Upper lobe of left lung (tissue), 6 donors: ENCODE results near the gene KRT10. TPM values are rescaled to one million over a fixed set of nuclear protein-coding genes. Genes with fewer than 3 reads are reported as not detected.

Source experiments
- ATAC-seq, 2 donors: fragments of 200-7000 bp; cut with Tn5 transposase; one replicate each; pipeline ENCODE4 v1.9.1; 2022; ENCODE audit warnings: mild to moderate bottlenecking in 2 of 2, moderate library complexity in 2 of 2; ENCODE audit not compliant: low FRiP score in 2 of 2
- DNase-seq, 2 donors: peaks; one replicate each; pipeline ENCODE4 v3.0.0-alpha.2; 2019 to 2020
- H3K27ac ChIP-seq, 4 donors: fragments of 200-600 bp; sonication (generic); one replicate each; pipeline ENCODE4 v1.5.1; 2016 to 2019
- H3K27me3 ChIP-seq, 4 donors: fragments of 200-600 bp; sonication (generic); one replicate each; pipeline ENCODE4 v1.5.1; 2017 to 2019
- H3K36me3 ChIP-seq, 4 donors: fragments of 200-600 bp; sonication (generic); one replicate each; pipeline ENCODE4 v1.5.1; 2016 to 2019
- H3K4me1 ChIP-seq, 4 donors: fragments of 200-600 bp; sonication (generic); one replicate each; pipeline ENCODE4 v1.5.1; 2018 to 2019
- H3K4me3 ChIP-seq, 4 donors: fragments of 200-600 bp; sonication (generic); one replicate each; pipeline ENCODE4 v1.5.1; 2017 to 2019; ENCODE audit warnings: mild to moderate bottlenecking in 2 of 4, moderate library complexity in 1 of 4
- H3K9me3 ChIP-seq, 4 donors: fragments of 200-600 bp; sonication (generic); one replicate each; pipeline ENCODE4 v1.5.1; 2018 to 2019
- CTCF ChIP-seq, 6 experiments: fragments of 450-650 bp in 4 of 6; fragments of 200-600 bp in 2 of 6; sonication (generic) in 2 of 6; IDR thresholded peaks; one replicate each; pipeline ENCODE4 v1.5.1; 2016 to 2019; ENCODE audit warnings: antibody characterized with exemption in 6 of 6
- EP300 ChIP-seq, 4 donors: sonication (generic); formaldehyde crosslinking; IDR thresholded peaks; one replicate each; pipeline ENCODE4 v1.5.1; 2017; ENCODE audit warnings: antibody characterized with exemption in 4 of 4, control low read depth in 2 of 4
- POLR2A ChIP-seq, 4 donors: fragments of 450-650 bp; IDR thresholded peaks; one replicate each; pipeline ENCODE4 v1.5.1; 2016 to 2017; ENCODE audit warnings: antibody characterized with exemption in 4 of 4, mild to moderate bottlenecking in 2 of 4
- POLR2AphosphoS5 ChIP-seq, 2 donors: sonication (generic); formaldehyde crosslinking; IDR thresholded peaks; one replicate each; pipeline ENCODE4 v1.5.1; 2017; ENCODE audit warnings: antibody characterized with exemption in 2 of 2
- WGBS, 2 donors: methylation state at CpG; one replicate each; pipeline ENCODE4 v1.1.5; 2017 to 2018; 5-methylcytosine and 5-hydroxymethylcytosine counted together
- total RNA-seq, 6 donors: library from RNA; depleted of rRNA in 4 of 6; stranded (reverse); fragments of >200 nt in 4 of 6; gene quantifications; one replicate each; pipeline versions ENCODE4 v1.1.0 to v1.2.1, GENCODE V29; 2016 to 2021
- donor health status: DM: no; HTN: no; CAD: no; lungs with moderate emphysema.
- donor health status: DM: no; HTN: yes; CAD: no; lungs with severe emphysema.

KRT10 gene
- total RNA-seq, 6 donors from 2014 or later: 4.2 to 35.0 (median 13.5) TPM

- WGBS, 2 donors: 81 to 85% methylated on average over 27 of the region's 27 CpGs
- Histone ChIP-seq H3K27me3 (no peaks in the 10 kb centered on the region), H3K9me3 (no peaks in the 10 kb centered on the region), H3K4me3 (no peak overlapping the region), H3K27ac (no peak overlapping the region), H3K4me1 (peaks cover 0 to 3% (median 0%) of the 10 kb centered on the region in 4 donors), H3K36me3 (no peaks in the 10 kb centered on the region)
- TF ChIP-seq CTCF (IDR thresholded peaks at IDR 0.05): no peak
- no peak for TF ChIP-seq POLR2AphosphoS5 (IDR thresholded peaks at IDR 0.05)
- no peak for TF ChIP-seq EP300 (IDR thresholded peaks at IDR 0.05)
- TF ChIP-seq POLR2A (IDR thresholded peaks at IDR 0.05): no peak
- DNase-seq (peak in 1 of 2 donors; percentile 62), ATAC-seq (no peak)
Observed at GRCh38 chr17:40796846-40797245, 25.6 kb downstream of the KRT10 start.

DNA sequence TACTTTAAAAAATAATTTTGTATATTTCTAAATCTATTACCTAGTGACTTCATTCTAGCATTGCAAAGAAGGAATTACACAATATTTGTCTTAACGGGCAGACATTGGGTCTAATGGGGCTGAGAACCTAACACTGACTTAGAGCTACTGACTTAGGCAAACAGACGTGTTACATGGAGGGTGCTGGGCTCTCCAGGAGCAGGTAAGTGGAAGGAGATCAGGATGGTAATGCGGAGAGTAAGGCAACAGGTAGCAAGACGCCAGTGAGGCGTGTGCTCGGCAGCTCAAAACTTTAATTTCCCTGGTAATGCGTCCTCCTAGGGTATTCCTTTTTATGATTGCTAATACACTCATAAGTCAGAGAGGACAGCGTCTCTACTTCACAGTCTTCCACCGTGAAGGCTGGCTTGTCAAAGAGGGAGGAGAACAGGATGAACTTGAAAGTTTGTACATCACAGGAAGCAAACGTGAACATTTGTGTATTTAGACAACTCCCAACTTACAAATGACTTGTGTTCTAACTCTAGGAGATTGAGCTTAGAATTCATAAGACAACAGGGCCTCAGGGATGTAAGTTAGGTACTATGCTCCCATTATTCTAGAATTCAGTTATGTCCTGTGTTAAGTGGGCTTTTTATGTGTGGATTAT lies 27.3 kb downstream of the KRT10 start:
- no peak overlapping the region for H3K27ac ChIP-seq
- H3K9me3 ChIP-seq: no peaks in the 10 kb centered on the region
- no peaks in the 10 kb centered on the region for H3K27me3 ChIP-seq
- ATAC-seq (no peak), DNase-seq (peak in 1 of 2 donors; percentile 45)
- TF ChIP-seq POLR2A (IDR thresholded peaks at IDR 0.05) (no peak), EP300 (IDR thresholded peaks at IDR 0.05) (no peak), CTCF (IDR thresholded peaks at IDR 0.05) (no peak), POLR2AphosphoS5 (IDR thresholded peaks at IDR 0.05) (no peak)
- no peaks in the 10 kb centered on the region for H3K36me3 ChIP-seq
- 47 to 55% methylated on average over 10 of the region's 10 CpGs for WGBS, 2 donors
- no peak overlapping the region for H3K4me3 ChIP-seq
- H3K4me1 ChIP-seq: peaks cover 0 to 6% (median 0%) of the 10 kb centered on the region in 4 donors

DNA sequence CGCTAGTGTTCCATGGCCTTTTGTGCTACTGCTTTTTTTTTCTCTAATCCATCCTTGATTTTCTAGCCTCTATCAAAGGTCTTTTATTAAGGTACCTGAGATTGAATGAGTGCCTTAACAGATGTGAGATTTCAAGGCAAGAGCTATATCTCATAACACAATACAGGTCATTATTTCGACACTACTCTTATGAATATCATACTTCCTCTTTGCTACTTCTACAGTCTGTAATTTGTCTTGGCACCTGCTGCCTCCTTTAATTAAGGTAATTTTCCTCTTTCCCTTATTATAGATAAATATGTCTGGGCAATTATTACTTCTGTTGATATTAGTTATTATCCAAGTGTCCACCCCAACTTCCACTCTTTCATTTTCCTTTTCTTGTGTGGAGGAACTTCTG lies 27.9 kb downstream of the KRT10 start:
- Histone ChIP-seq H3K4me1 (peaks cover 0 to 6% (median 0%) of the 10 kb centered on the region in 4 donors), H3K27ac (no peak overlapping the region), H3K36me3 (no peaks in the 10 kb centered on the region), H3K4me3 (no peak overlapping the region), H3K9me3 (no peaks in the 10 kb centered on the region), H3K27me3 (no peaks in the 10 kb centered on the region)
- no peak for DNase-seq
- TF ChIP-seq EP300 (IDR thresholded peaks at IDR 0.05) (no peak), POLR2A (IDR thresholded peaks at IDR 0.05) (no peak), CTCF (IDR thresholded peaks at IDR 0.05) (no peak), POLR2AphosphoS5 (IDR thresholded peaks at IDR 0.05) (no peak)
- no peak for ATAC-seq
- WGBS, 2 donors: 74 to 78% methylated on average over 2 of the region's 2 CpGs

- 56 to 62% methylated on average over 10 of the region's 10 CpGs for WGBS, 2 donors
- H3K27ac ChIP-seq: no peak overlapping the region
- no peaks in the 10 kb centered on the region for H3K27me3 ChIP-seq
- TF ChIP-seq POLR2A (IDR thresholded peaks at IDR 0.05): no peak
- TF ChIP-seq CTCF (IDR thresholded peaks at IDR 0.05): no peak
- no peak for TF ChIP-seq EP300 (IDR thresholded peaks at IDR 0.05)
- TF ChIP-seq POLR2AphosphoS5 (IDR thresholded peaks at IDR 0.05): no peak
- no peak for ATAC-seq
- H3K4me1 ChIP-seq: peaks cover 0 to 6% (median 0%) of the 10 kb centered on the region in 4 donors
- no peaks in the 10 kb centered on the region for H3K36me3 ChIP-seq
- DNase-seq: peak in 1 of 2 donors; percentile 5
- no peak overlapping the region for H3K4me3 ChIP-seq
- no peaks in the 10 kb centered on the region for H3K9me3 ChIP-seq
Observed at GRCh38 chr17:40793832-40794231, 28.6 kb downstream of the KRT10 start.
